ENCODE measurements around the gene PIK3CA. TPM values are rescaled to one million over a fixed set of nuclear protein-coding genes. Genes with fewer than 3 reads are reported as not detected.

The PIK3CA gene
- polyA plus RNA-seq, 1 experiment: 21.4 TPM

DNA sequence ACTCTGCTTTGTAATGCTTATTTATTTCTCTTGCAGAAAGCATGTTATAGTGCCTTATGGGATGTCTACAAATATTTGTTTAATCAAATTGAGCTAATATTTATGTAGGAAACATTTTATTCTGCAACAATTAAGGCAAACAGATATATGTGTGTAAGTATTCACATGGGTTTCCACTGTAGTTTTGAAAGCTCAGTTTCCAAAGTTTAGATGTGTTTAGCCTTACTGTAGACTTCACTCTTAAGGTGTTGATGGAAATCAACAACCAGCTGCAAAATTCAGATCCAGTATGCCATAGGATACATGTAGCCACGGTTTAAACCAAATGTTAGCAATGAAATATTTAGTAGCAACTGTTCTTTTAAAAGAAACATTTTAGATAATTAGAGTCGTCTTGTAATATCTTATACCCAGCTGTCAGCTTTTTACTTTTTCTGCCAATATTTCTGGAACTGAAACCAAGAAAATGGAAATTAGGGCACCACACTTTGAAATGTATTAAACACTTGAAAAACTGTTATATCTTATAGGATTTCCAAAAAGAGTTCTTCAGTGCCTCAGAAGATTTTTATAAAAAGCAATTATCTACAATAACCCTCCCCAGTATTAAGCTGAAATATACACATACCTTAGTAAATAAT, 18.5 kb downstream of the PIK3CA start:
- Histone ChIP-seq H3K27ac (ENCODE audit: low read depth, low read length) (no peak overlapping the region), H3K4me3 (ENCODE audit: low read depth, low read length) (no peak overlapping the region), H3K27me3 (ENCODE audit: control insufficient read depth, insufficient read depth, low read length) (no peaks in the 10 kb centered on the region), H3K9me3 (ENCODE audit: control insufficient read depth, insufficient read depth, low read length) (no peaks in the 10 kb centered on the region)
- TF ChIP-seq, protein P1, sequence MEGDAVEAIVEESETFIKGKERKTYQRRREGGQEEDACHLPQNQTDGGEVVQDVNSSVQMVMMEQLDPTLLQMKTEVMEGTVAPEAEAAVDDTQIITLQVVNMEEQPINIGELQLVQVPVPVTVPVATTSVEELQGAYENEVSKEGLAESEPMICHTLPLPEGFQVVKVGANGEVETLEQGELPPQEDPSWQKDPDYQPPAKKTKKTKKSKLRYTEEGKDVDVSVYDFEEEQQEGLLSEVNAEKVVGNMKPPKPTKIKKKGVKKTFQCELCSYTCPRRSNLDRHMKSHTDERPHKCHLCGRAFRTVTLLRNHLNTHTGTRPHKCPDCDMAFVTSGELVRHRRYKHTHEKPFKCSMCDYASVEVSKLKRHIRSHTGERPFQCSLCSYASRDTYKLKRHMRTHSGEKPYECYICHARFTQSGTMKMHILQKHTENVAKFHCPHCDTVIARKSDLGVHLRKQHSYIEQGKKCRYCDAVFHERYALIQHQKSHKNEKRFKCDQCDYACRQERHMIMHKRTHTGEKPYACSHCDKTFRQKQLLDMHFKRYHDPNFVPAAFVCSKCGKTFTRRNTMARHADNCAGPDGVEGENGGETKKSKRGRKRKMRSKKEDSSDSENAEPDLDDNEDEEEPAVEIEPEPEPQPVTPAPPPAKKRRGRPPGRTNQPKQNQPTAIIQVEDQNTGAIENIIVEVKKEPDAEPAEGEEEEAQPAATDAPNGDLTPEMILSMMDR (IDR thresholded peaks at IDR 0.05; ENCODE audit: low read depth, low read length): no peak
- CTCF ChIA-PET: interaction anchor here (0.5 to 1.5 kb wide), 6 partner anchors 9 to 155 kb away, joined by 3 to 5 read pairs (median 3); partner anchors contain the start of gene PIK3CA
- no peak for DNase-seq (ENCODE audit: low read depth, low spot score)
- POLR2A ChIA-PET: no interaction called here

DNA sequence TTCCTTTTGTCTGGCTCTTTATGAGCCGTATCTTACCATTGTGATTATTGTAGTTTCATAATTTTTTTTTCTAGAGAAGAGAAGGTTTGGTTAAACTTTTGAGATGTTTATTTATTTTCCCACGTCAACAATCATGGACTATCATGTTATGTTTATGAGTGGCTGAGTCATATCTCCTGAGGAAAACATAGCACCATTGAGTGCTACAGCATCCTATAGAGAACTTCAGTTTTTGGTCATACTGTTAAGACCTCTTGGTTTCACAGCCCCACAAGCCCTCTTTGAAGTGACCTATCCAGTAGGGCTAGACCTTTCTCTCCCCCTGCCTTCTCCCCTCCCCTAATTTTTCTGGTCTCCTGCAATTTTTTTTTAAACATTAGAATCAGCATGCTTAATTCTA, 20.8 kb downstream of the PIK3CA start:
- Histone ChIP-seq H3K4me3 (ENCODE audit: low read depth, low read length) (no peak overlapping the region), H3K27ac (ENCODE audit: low read depth, low read length) (no peak overlapping the region), H3K9me3 (ENCODE audit: control insufficient read depth, insufficient read depth, low read length) (no peaks in the 10 kb centered on the region), H3K27me3 (ENCODE audit: control insufficient read depth, insufficient read depth, low read length) (no peaks in the 10 kb centered on the region)
- POLR2A ChIA-PET: no interaction called here
- DNase-seq (ENCODE audit: low read depth, low spot score): no peak
- TF ChIP-seq, protein P1 (IDR thresholded peaks at IDR 0.05; ENCODE audit: low read depth, low read length): no peak
- CTCF ChIA-PET: no interaction called here

DNA sequence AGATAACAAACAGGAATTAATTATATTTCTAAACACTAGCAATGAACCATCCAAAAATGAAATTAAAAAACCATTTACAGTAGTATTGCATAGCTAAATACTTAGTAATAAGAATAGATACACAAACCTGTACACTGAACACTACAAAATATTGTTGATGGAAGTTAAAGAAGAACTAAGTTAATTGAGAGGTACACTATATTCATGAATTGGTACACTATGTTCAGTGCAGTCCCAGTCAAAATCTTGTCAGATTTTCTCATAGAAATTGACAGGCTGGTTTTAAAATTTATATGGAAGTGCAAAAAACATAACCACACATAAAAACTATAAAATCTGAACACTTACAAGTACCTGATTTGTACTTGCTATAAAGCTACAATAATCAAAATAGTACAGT, 24.4 kb downstream of the PIK3CA start:
- TF ChIP-seq, protein P1 (IDR thresholded peaks at IDR 0.05; ENCODE audit: low read depth, low read length): no peak
- Histone ChIP-seq H3K4me3 (ENCODE audit: low read depth, low read length) (no peak overlapping the region), H3K27ac (ENCODE audit: low read depth, low read length) (no peak overlapping the region), H3K27me3 (ENCODE audit: control insufficient read depth, insufficient read depth, low read length) (no peaks in the 10 kb centered on the region), H3K9me3 (ENCODE audit: control insufficient read depth, insufficient read depth, low read length) (no peaks in the 10 kb centered on the region)
- CTCF ChIA-PET: no interaction called here
- DNase-seq (ENCODE audit: low read depth, low spot score): no peak
- POLR2A ChIA-PET: no interaction called here

DNA sequence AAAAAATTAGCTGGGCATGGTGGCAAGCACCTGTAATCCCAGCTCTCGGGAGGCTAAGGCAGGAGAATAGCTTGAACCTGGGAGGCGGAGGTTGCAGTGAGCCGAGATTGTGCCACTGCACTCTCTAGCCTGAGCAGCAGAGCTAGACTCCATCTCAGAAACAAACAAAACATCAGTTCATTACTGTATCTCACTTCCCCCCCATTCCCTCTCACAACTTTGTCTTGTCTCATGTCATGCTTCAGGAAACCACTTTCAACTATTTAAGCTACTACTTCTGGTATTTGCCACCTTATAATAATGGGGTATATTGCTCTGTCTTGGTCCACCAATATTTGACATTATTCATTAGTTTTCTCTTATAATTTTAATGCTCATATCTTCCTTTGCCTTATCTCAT, 26.2 kb downstream of the PIK3CA start:
- POLR2A ChIA-PET: interaction anchor here (0.6 kb wide), 1 partner anchor 111 kb away, joined by 3 read pairs; no protein-coding TSS in a partner anchor
- CTCF ChIA-PET: no interaction called here
- no peak for DNase-seq (ENCODE audit: low read depth, low spot score)
- H3K27ac ChIP-seq (ENCODE audit: low read depth, low read length): no peak overlapping the region
- H3K9me3 ChIP-seq (ENCODE audit: control insufficient read depth, insufficient read depth, low read length): no peaks in the 10 kb centered on the region
- no peak overlapping the region for H3K4me3 ChIP-seq (ENCODE audit: low read depth, low read length)
- TF ChIP-seq, protein P1 (IDR thresholded peaks at IDR 0.05; ENCODE audit: low read depth, low read length): no peak
- no peaks in the 10 kb centered on the region for H3K27me3 ChIP-seq (ENCODE audit: control insufficient read depth, insufficient read depth, low read length)

DNA sequence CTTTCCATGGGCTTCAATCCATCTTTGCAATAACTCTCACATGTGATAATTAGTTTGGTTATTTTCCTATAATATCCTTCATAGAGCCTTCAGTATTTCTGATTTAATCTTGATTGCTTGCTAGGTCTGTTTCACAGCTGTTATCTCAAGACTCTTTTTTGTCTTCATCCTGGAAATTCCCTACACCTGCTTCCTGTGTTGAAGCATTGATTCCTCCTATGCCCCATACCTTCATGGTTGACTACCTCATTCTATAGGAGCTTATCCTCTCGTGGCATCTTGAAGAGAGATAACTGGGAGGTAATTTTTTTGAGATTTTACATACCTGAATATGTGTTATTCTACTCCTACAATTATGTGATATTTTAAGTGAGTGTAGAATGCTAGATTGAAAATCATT, 26.7 kb downstream of the PIK3CA start:
- POLR2A ChIA-PET: interaction anchor here (0.6 kb wide), 1 partner anchor 111 kb away, joined by 3 read pairs; no protein-coding TSS in a partner anchor
- Histone ChIP-seq H3K27ac (ENCODE audit: low read depth, low read length) (no peak overlapping the region), H3K4me3 (ENCODE audit: low read depth, low read length) (no peak overlapping the region), H3K27me3 (ENCODE audit: control insufficient read depth, insufficient read depth, low read length) (no peaks in the 10 kb centered on the region), H3K9me3 (ENCODE audit: control insufficient read depth, insufficient read depth, low read length) (no peaks in the 10 kb centered on the region)
- DNase-seq (ENCODE audit: low read depth, low spot score): no peak
- CTCF ChIA-PET: no interaction called here
- TF ChIP-seq, protein P1 (IDR thresholded peaks at IDR 0.05; ENCODE audit: low read depth, low read length): no peak
